Stimulated activated naive CD8-positive, alpha-beta T cell treated with anti-CD3 and anti-CD28 coated beads, Interleukin-15, Interleukin-2, amounts not matched to agents 100 ng/mL and 50 ng/mL, for 24 hours (primary cell): ENCODE results near the gene TNNC1.

Experiments
- H3K27ac Mint-ChIP-seq: one replicate; pipeline ENCODE4 v1.8.0; 2021; ENCODE audit warnings: mild to moderate bottlenecking, mixed read lengths
- H3K27me3 Mint-ChIP-seq: one replicate; pipeline ENCODE4 v1.8.0; 2021; ENCODE audit warnings: mixed read lengths
- H3K36me3 Mint-ChIP-seq: one replicate; pipeline ENCODE4 v1.8.0; 2021; ENCODE audit warnings: low read depth, mixed read lengths
- H3K4me1 Mint-ChIP-seq: one replicate; pipeline ENCODE4 v1.8.0; 2021; ENCODE audit warnings: low read depth, mixed read lengths
- H3K4me3 Mint-ChIP-seq: one replicate; pipeline ENCODE4 v1.8.0; 2021; ENCODE audit warnings: mild to moderate bottlenecking, mixed read lengths
- H3K9me3 Mint-ChIP-seq: one replicate; pipeline ENCODE4 v1.8.0; 2021; ENCODE audit warnings: mixed read lengths

The TNNC1 gene

GRCh38 chr3:52489453-52489852 lies 35.6 kb upstream of the TNNC1 start:
- Mint-ChIP-seq H3K4me3 (no peak overlapping the region), H3K4me1 (no peaks in the 10 kb centered on the region), H3K27me3 (no peaks in the 10 kb centered on the region), H3K27ac (no peak overlapping the region), H3K9me3 (no peaks in the 10 kb centered on the region), H3K36me3 (peaks cover 26% of the 10 kb centered on the region)

- no peaks in the 10 kb centered on the region for H3K27me3 Mint-ChIP-seq
- H3K27ac Mint-ChIP-seq, result no peak overlapping the region
- peaks cover 26% of the 10 kb centered on the region for H3K36me3 Mint-ChIP-seq
- H3K4me3 Mint-ChIP-seq, result no peak overlapping the region
- no peaks in the 10 kb centered on the region for H3K4me1 Mint-ChIP-seq
- H3K9me3 Mint-ChIP-seq, result no peaks in the 10 kb centered on the region
Measured at GRCh38 chr3:52488746-52489145, 34.9 kb upstream of the TNNC1 start.

- peaks cover 26% of the 10 kb centered on the region for H3K36me3 Mint-ChIP-seq
- no peak overlapping the region for H3K27ac Mint-ChIP-seq
- no peaks in the 10 kb centered on the region for H3K9me3 Mint-ChIP-seq
- no peaks in the 10 kb centered on the region for H3K4me1 Mint-ChIP-seq
- H3K4me3 Mint-ChIP-seq, result no peak overlapping the region
- H3K27me3 Mint-ChIP-seq, result no peaks in the 10 kb centered on the region
Measured at GRCh38 chr3:52487788-52488691, 34.2 kb upstream of the TNNC1 start.

- no peak overlapping the region for H3K27ac Mint-ChIP-seq
- H3K4me3 Mint-ChIP-seq, result no peak overlapping the region
- no peaks in the 10 kb centered on the region for H3K9me3 Mint-ChIP-seq
- H3K36me3 Mint-ChIP-seq, result peaks cover 26% of the 10 kb centered on the region
- no peaks in the 10 kb centered on the region for H3K27me3 Mint-ChIP-seq
- H3K4me1 Mint-ChIP-seq, result no peaks in the 10 kb centered on the region
Measured at GRCh38 chr3:52487050-52487787, 33.4 kb upstream of the TNNC1 start.

- Mint-ChIP-seq H3K9me3 (no peaks in the 10 kb centered on the region), H3K4me1 (no peaks in the 10 kb centered on the region), H3K36me3 (peaks cover 32% of the 10 kb centered on the region), H3K4me3 (no peak overlapping the region), H3K27ac (no peak overlapping the region), H3K27me3 (no peaks in the 10 kb centered on the region)
Measured at GRCh38 chr3:52484680-52485461, 31.0 kb upstream of the TNNC1 start.

- Mint-ChIP-seq H3K4me3 (no peak overlapping the region), H3K27me3 (no peaks in the 10 kb centered on the region), H3K27ac (no peak overlapping the region), H3K36me3 (peaks cover 37% of the 10 kb centered on the region), H3K9me3 (no peaks in the 10 kb centered on the region), H3K4me1 (no peaks in the 10 kb centered on the region)
Measured at GRCh38 chr3:52483577-52484381, 29.9 kb upstream of the TNNC1 start.

- Mint-ChIP-seq H3K27me3 (no peaks in the 10 kb centered on the region), H3K4me1 (no peaks in the 10 kb centered on the region)
Measured at GRCh38 chr3:52483081-52483480, 29.2 kb upstream of the TNNC1 start.

GRCh38 chr3:52481819-52482521 lies 28.1 kb upstream of the TNNC1 start:
- no peaks in the 10 kb centered on the region for H3K27me3 Mint-ChIP-seq
- H3K27ac Mint-ChIP-seq, result no peak overlapping the region
- no peaks in the 10 kb centered on the region for H3K4me1 Mint-ChIP-seq
- H3K36me3 Mint-ChIP-seq, result peaks cover 44% of the 10 kb centered on the region
- H3K9me3 Mint-ChIP-seq, result no peaks in the 10 kb centered on the region
- no peak overlapping the region for H3K4me3 Mint-ChIP-seq

More at GRCh38 chr3:52483081-52483480, 29.2 kb upstream of the TNNC1 start:
- Mint-ChIP-seq H3K36me3 (peaks cover 40% of the 10 kb centered on the region), H3K27ac (no peak overlapping the region), H3K4me3 (no peak overlapping the region), H3K9me3 (no peaks in the 10 kb centered on the region)

GRCh38 chr3:52480768-52481715 lies 27.2 kb upstream of the TNNC1 start:
- peaks cover 40% of the 10 kb centered on the region for H3K36me3 Mint-ChIP-seq

GRCh38 chr3:52479877-52480575 lies 26.2 kb upstream of the TNNC1 start:
- Mint-ChIP-seq H3K9me3 (no peaks in the 10 kb centered on the region), H3K27ac (no peak overlapping the region), H3K36me3 (peaks cover 42% of the 10 kb centered on the region), H3K4me3 (no peak overlapping the region), H3K27me3 (no peaks in the 10 kb centered on the region), H3K4me1 (no peaks in the 10 kb centered on the region)

More at GRCh38 chr3:52480768-52481715, 27.2 kb upstream of the TNNC1 start:
- no peaks in the 10 kb centered on the region for H3K4me1 Mint-ChIP-seq
- no peak overlapping the region for H3K27ac Mint-ChIP-seq
- H3K27me3 Mint-ChIP-seq, result no peaks in the 10 kb centered on the region
- H3K9me3 Mint-ChIP-seq, result no peaks in the 10 kb centered on the region
- no peak overlapping the region for H3K4me3 Mint-ChIP-seq

- Mint-ChIP-seq H3K9me3 (no peaks in the 10 kb centered on the region), H3K27me3 (no peaks in the 10 kb centered on the region), H3K4me1 (no peaks in the 10 kb centered on the region), H3K36me3 (peaks cover 46% of the 10 kb centered on the region), H3K27ac (no peak overlapping the region), H3K4me3 (no peak overlapping the region)
Measured at GRCh38 chr3:52479037-52479876, 25.4 kb upstream of the TNNC1 start.

GRCh38 chr3:52477796-52478095 lies 23.9 kb upstream of the TNNC1 start:
- no peak overlapping the region for H3K27ac Mint-ChIP-seq
- H3K4me3 Mint-ChIP-seq, result no peak overlapping the region
- H3K4me1 Mint-ChIP-seq, result no peaks in the 10 kb centered on the region
- H3K9me3 Mint-ChIP-seq, result no peaks in the 10 kb centered on the region
- H3K27me3 Mint-ChIP-seq, result no peaks in the 10 kb centered on the region
- H3K36me3 Mint-ChIP-seq, result peaks cover 52% of the 10 kb centered on the region
